DND-41 (cell line): Measurements from ENCODE around the gene RNGTT.

ENCODE experiments used
- ATAC-seq: fragments of 200-7000 bp; cut with Tn5 transposase; 3 replicates; pipeline ENCODE4 v1.9.1; 2021; ENCODE audit warnings: low read depth; ENCODE audit not compliant: insufficient read depth
- DNase-seq: peaks from one replicate; pipeline ENCODE4 v3.0.0-alpha.2; 2020
- H2AFZ ChIP-seq: 2 replicates; pipeline ENCODE4 v1.6.0; 2012; ENCODE audit warnings: low read depth, low read length
- H3K27ac ChIP-seq: 2 replicates; pipeline ENCODE4 v1.5.1; 2012; ENCODE audit warnings: low read length, inconsistent platforms
- H3K27me3 ChIP-seq: fragments of 200-600 bp; sonication (generic); 2 replicates; pipeline ENCODE4 v1.6.0; 2012; ENCODE audit warnings: low read length, mild to moderate bottlenecking, inconsistent platforms; ENCODE audit not compliant: insufficient read depth, poor library complexity
- H3K36me3 ChIP-seq: 2 replicates; pipeline ENCODE4 v1.5.1; 2012; ENCODE audit warnings: low read length, inconsistent platforms; ENCODE audit not compliant: insufficient read depth
- H3K4me1 ChIP-seq: 2 replicates; pipeline ENCODE4 v1.5.1; 2012; ENCODE audit warnings: mild to moderate bottlenecking, low read length; ENCODE audit not compliant: insufficient read depth
- H3K4me2 ChIP-seq: 2 replicates; pipeline ENCODE4 v1.6.0; 2012; ENCODE audit warnings: mild to moderate bottlenecking, moderate library complexity, low read length, inconsistent platforms; ENCODE audit not compliant: insufficient read depth
- H3K4me3 ChIP-seq, 2 experiments: fragments of 200-600 bp in 1 of 2; shearing (Covaris generic) in 1 of 2; 2 replicates each; pipeline ENCODE4 v1.5.1; 2012 to 2016; ENCODE audit warnings: inconsistent platforms in 2 of 2, low read length in 2 of 2, mild to moderate bottlenecking in 2 of 2, low read depth in 1 of 2, moderate library complexity in 1 of 2
- H3K79me2 ChIP-seq: 2 replicates; pipeline ENCODE4 v1.6.0; 2012; ENCODE audit warnings: low read length, inconsistent platforms; ENCODE audit not compliant: insufficient read depth
- H3K9ac ChIP-seq: 2 replicates; pipeline ENCODE4 v1.6.0; 2012; ENCODE audit warnings: low read depth, mild to moderate bottlenecking, inconsistent platforms, low read length, moderate library complexity
- H3K9me3 ChIP-seq: 2 replicates; pipeline ENCODE4 v1.5.1; 2012; ENCODE audit warnings: low read length, moderate library complexity, mild to moderate bottlenecking, inconsistent platforms; ENCODE audit not compliant: insufficient read depth, severe bottlenecking
- H4K20me1 ChIP-seq: 2 replicates; pipeline ENCODE4 v1.6.0; 2012; ENCODE audit warnings: low read length; ENCODE audit not compliant: insufficient read depth
- EZH2 ChIP-seq: IDR thresholded peaks from 3 replicates; pipeline ENCODE4 v1.6.1; 2012; ENCODE audit warnings: borderline replicate concordance, low read depth, mild to moderate bottlenecking, moderate library complexity, low read length, inconsistent platforms; ENCODE audit not compliant: severe bottlenecking
- TF ChIP-seq, protein P1 (sequence below): IDR thresholded peaks from 2 replicates; pipeline ENCODE4 v1.5.1; 2012; ENCODE audit warnings: borderline replicate concordance, low read length, moderate library complexity, mild to moderate bottlenecking; ENCODE audit not compliant: poor library complexity, severe bottlenecking; ENCODE audit errors: extremely low read depth

The RNGTT gene

DNA sequence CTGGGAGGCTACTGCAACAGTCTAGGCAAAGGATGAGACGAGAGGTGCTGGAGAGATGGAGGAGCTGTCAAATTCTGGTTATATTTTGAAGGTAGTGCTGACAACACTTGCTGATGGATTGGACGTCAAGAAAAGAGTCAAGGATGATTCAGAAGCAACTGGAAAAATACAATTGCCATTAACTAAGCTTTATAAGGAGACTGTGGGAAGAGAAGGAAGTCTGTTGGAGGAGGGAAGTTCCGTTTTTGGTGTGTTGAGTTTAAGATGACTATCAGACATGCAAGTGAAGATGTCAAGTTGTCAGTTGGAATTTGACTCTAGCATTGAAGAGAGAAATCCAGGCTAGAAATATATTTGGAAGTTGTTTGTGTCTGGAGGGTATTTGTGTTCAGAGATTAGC lies 358.1 kb downstream of the RNGTT start:
- Histone ChIP-seq H3K9me3 (no peaks in the 10 kb centered on the region), H3K27me3 (no peaks in the 10 kb centered on the region), H3K4me2 (no peak overlapping the region), H3K9ac (no peak overlapping the region), H3K36me3 (no peaks in the 10 kb centered on the region), H4K20me1 (no peaks in the 10 kb centered on the region), H3K4me3 (no peak overlapping the region), H3K4me1 (no peaks in the 10 kb centered on the region), H2AFZ (no peak overlapping the region), H3K27ac (no peak overlapping the region), H3K79me2 (no peaks in the 10 kb centered on the region)
- DNase-seq (no peak), ATAC-seq (no peak)
- TF ChIP-seq EZH2, result no peak
- TF ChIP-seq, protein P1, sequence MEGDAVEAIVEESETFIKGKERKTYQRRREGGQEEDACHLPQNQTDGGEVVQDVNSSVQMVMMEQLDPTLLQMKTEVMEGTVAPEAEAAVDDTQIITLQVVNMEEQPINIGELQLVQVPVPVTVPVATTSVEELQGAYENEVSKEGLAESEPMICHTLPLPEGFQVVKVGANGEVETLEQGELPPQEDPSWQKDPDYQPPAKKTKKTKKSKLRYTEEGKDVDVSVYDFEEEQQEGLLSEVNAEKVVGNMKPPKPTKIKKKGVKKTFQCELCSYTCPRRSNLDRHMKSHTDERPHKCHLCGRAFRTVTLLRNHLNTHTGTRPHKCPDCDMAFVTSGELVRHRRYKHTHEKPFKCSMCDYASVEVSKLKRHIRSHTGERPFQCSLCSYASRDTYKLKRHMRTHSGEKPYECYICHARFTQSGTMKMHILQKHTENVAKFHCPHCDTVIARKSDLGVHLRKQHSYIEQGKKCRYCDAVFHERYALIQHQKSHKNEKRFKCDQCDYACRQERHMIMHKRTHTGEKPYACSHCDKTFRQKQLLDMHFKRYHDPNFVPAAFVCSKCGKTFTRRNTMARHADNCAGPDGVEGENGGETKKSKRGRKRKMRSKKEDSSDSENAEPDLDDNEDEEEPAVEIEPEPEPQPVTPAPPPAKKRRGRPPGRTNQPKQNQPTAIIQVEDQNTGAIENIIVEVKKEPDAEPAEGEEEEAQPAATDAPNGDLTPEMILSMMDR, result no peak

DNA sequence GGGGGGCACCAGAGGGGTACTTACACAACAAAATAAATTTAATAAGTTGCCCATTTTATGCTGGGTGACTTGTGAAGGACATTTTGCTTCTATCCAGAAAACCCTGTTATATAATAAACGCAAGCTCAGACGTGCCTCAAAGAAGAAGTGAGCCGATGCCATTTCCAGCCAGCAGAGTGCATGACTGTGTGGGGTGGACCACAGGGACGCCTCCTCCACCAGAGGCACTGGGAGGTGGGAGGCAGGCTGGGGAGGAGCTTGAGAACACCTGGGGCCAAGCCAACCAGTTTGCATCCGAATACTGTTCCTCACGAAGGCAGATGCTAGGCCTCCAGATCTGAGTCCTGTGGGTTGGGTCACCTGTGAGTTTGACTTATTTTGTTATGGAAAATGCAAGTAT lies 363.8 kb downstream of the RNGTT start:
- Histone ChIP-seq H3K4me2 (no peak overlapping the region), H3K9ac (no peak overlapping the region), H4K20me1 (no peaks in the 10 kb centered on the region), H2AFZ (no peak overlapping the region), H3K27me3 (no peaks in the 10 kb centered on the region), H3K36me3 (no peaks in the 10 kb centered on the region), H3K4me3 (no peak overlapping the region), H3K9me3 (no peaks in the 10 kb centered on the region), H3K27ac (no peak overlapping the region), H3K4me1 (no peaks in the 10 kb centered on the region), H3K79me2 (no peaks in the 10 kb centered on the region)
- TF ChIP-seq EZH2, result no peak
- TF ChIP-seq, protein P1, result no peak
- DNase-seq (no peak), ATAC-seq (peak; percentile 45; the same call in 1 of the 3 replicates)

DNA sequence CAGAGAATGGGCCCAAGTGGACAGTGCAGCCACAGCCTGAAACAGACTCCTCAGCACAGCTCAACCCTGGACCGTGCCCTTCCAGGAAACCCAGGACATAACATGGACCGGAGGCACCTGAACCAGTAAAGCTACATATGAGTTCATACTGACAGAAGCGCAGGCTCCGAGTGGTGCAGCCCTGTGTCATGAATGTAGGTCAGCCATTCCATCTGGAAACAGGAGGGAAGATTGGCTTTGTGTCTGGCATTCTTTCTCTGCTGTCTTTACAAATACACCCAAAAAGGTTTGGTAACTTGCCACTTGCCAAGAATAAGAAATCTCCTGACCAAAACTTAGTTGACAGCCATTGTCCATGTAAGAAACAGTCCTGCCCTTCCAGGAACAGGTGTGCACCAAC lies 366.6 kb downstream of the RNGTT start:
- Histone ChIP-seq H4K20me1 (no peaks in the 10 kb centered on the region), H3K9me3 (no peaks in the 10 kb centered on the region), H3K4me2 (no peak overlapping the region), H3K27ac (no peak overlapping the region), H3K4me3 (no peak overlapping the region), H3K9ac (no peak overlapping the region), H2AFZ (no peak overlapping the region), H3K4me1 (no peaks in the 10 kb centered on the region), H3K27me3 (no peaks in the 10 kb centered on the region), H3K36me3 (no peaks in the 10 kb centered on the region), H3K79me2 (no peaks in the 10 kb centered on the region)
- TF ChIP-seq EZH2, result no peak
- TF ChIP-seq, protein P1, result no peak
- ATAC-seq (no peak), DNase-seq (no peak)

DNA sequence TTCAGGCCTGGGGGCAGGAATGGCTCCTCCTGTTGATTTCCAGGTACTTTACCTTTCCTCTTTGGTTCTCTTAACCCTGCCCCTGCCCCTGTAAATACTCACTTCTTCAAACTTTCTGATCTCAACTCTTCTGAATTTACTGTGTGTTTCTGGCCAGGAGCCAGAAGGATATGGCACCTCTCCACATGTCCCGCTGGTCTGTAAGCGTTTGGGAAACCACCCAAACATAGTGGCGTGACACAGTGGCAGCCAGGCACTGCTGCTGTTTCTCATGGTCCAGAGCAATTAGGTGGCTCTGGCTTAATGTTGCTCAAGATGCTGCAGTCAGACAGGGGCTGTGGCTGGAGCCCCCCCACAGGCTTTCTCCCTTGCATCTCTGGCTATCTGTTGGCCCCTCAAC lies 374.5 kb downstream of the RNGTT start:
- no peaks in the 10 kb centered on the region for H4K20me1 ChIP-seq
- DNase-seq (no peak), ATAC-seq (no peak)
- H3K36me3 ChIP-seq, result no peaks in the 10 kb centered on the region
- no peaks in the 10 kb centered on the region for H3K9me3 ChIP-seq
- H3K9ac ChIP-seq, result no peak overlapping the region
- no peak overlapping the region for H3K4me2 ChIP-seq
- H3K79me2 ChIP-seq, result no peaks in the 10 kb centered on the region
- no peak overlapping the region for H3K27ac ChIP-seq
- H3K27me3 ChIP-seq, result no peaks in the 10 kb centered on the region
- no peak overlapping the region for H3K4me3 ChIP-seq
- H2AFZ ChIP-seq, result no peak overlapping the region
- TF ChIP-seq, protein P1, result no peak
- TF ChIP-seq EZH2, result no peak
- no peaks in the 10 kb centered on the region for H3K4me1 ChIP-seq
